K562 (cell line): ENCODE results near the gene CD248. TPM values are rescaled to one million over a fixed set of nuclear protein-coding genes. Genes with fewer than 3 reads are reported as not detected.

Experiments
- ADNP ChIP-seq: fragments of 200-800 bp; sonication (Bioruptor generic); IDR thresholded peaks from 2 replicates; pipeline ENCODE4 v1.6.1; 2016; ENCODE audit warnings: missing genetic modification characterization, missing compliant biosample characterization
- CHD7 ChIP-seq: fragments of 200-600 bp; sonication (generic); IDR thresholded peaks from one replicate; pipeline ENCODE4 v1.6.1; 2012; ENCODE audit warnings: mild to moderate bottlenecking, low read depth, low read length, inconsistent platforms
- CREB3 ChIP-seq: fragments of 450-650 bp; conservative IDR thresholded peaks from 2 replicates; pipeline ENCODE4 v1.6.1; 2016; ENCODE audit warnings: missing genetic modification characterization, low read depth, mild to moderate bottlenecking, missing compliant biosample characterization, moderate library complexity
- CREB5 ChIP-seq: fragments of 250-450 bp; sonication (Bioruptor Pico); IDR thresholded peaks from 2 replicates; pipeline ENCODE4 v1.5.0; 2020; ENCODE audit warnings: mild to moderate bottlenecking
- NR2C2 ChIP-seq, 2 experiments: fragments of 200-800 bp in 1 of 2; sonication (Bioruptor generic) in 1 of 2; sonication (generic) in 1 of 2; formaldehyde crosslinking in 1 of 2; IDR thresholded peaks; 2 replicates each; pipeline versions ENCODE4 v1.6.1 to v1.8.0; 2016 to 2022; ENCODE audit warnings: mild to moderate bottlenecking in 1 of 2, missing compliant biosample characterization in 1 of 2, missing genetic modification characterization in 1 of 2, missing genetic modification reagents in 1 of 2
- RNF219 ChIP-seq: fragments of 250-450 bp; sonication (Bioruptor Pico); IDR thresholded peaks from 2 replicates; pipeline ENCODE4 v1.5.0; 2022; ENCODE audit warnings: mild to moderate bottlenecking
- TBL1XR1 ChIP-seq, 2 experiments: IDR thresholded peaks; 2 replicates each; pipeline ENCODE4 v1.6.1; 2012; ENCODE audit warnings: improper control_type of control experiment in 2 of 2, low read length in 2 of 2, mild to moderate bottlenecking in 1 of 2
- TEAD2 ChIP-seq: fragments of 450-650 bp; IDR thresholded peaks from 2 replicates; pipeline ENCODE4 v1.6.1; 2016; ENCODE audit warnings: missing genetic modification characterization, control low read depth, missing compliant biosample characterization
- ZNF124 ChIP-seq: sonication (generic); formaldehyde crosslinking; IDR thresholded peaks from 2 replicates; pipeline ENCODE4 v1.8.1; 2022; ENCODE audit warnings: missing genetic modification reagents
- ZNF324 ChIP-seq: fragments of 250-450 bp; sonication (Bioruptor Pico); IDR thresholded peaks from 2 replicates; pipeline ENCODE4 v1.4.0; 2020; ENCODE audit warnings: mild to moderate bottlenecking
- polyA plus RNA-seq, 8 experiments: library from polyadenylated mRNA; depleted of rRNA in 4 of 8; stranded (reverse) in 5 of 8; unstranded in 3 of 8; fragments of >200 nt; fragmentation: Nextera tagmentation in 2 of 8; fragmentation: Illumina TruSeq in 1 of 8; extraction: Ambion mirVana in 2 of 8; extraction: Trizol in 1 of 8; gene quantifications; 2 replicates each; pipeline versions ENCODE4 v1.2.1 to v1.2.3, GENCODE V29; 2011 to 2014; ENCODE audit warnings: inconsistent platforms in 1 of 8, missing spikeins in 1 of 8
- total RNA-seq, 7 experiments: library from RNA; depleted of rRNA in 6 of 7; stranded (reverse); fragments of >200 nt in 6 of 7; fragmentation: Illumina TruSeq in 2 of 7; extraction: Trizol in 2 of 7; gene quantifications; 2 replicates each; pipeline versions ENCODE4 v1.2.1 to v1.2.3, GENCODE V29; 2011 to 2021; ENCODE audit warnings: low replicate concordance in 1 of 7

Gene CD248
- total and polyA plus RNA-seq, 9 of the 15 experiments (the other 6 are each of a cell fraction or from before 2014, with no cell fraction given), result 0.09 TPM; not detected in 8

GRCh38 chr11:66347425-66348276 lies 30.8 kb upstream of the CD248 start, which contains the start of gene B4GAT1 (continued):
- TF ChIP-seq RNF219 (CRISPR knock-in tag) (no peak), TBL1XR1 (IDR thresholded peaks at IDR 0.05; ENCODE audit: low read length in 2 of 2) (peak in 1 of 2 experiments; percentile 91; a peak in 2 of 4 replicates), ZNF124 (CRISPR knock-in tag) (no peak), TEAD2 (tag) (no peak), CREB5 (CRISPR knock-in tag) (no peak), ZNF324 (CRISPR knock-in tag) (no peak), CHD7 (no peak), NR2C2 (CRISPR knock-in tag; IDR thresholded peaks at IDR 0.05) (peak; percentile 79), NR2C2 (tag; IDR thresholded peaks at IDR 0.05) (no peak), ADNP (tag) (no peak), CREB3 (tag) (no peak)
